Measurements from ENCODE around the gene MYG1.

Gene MYG1

GRCh38 chr12:53298164-53298563 lies 1.3 kb upstream of the MYG1 start:
- no peak for TF ChIP-seq ZNF274 (IDR thresholded peaks at IDR 0.05; ENCODE audit: low read depth, low read length)
- H3K4me3 ChIP-seq (ENCODE audit: low read length), result no peak overlapping the region

- H3K4me3 ChIP-seq (ENCODE audit: low read length), result peak overlapping the region; percentile 65; the same call in 1 of the 2 replicates
- TF ChIP-seq ZNF274 (IDR thresholded peaks at IDR 0.05; ENCODE audit: low read depth, low read length), result no peak
Measured at GRCh38 chr12:53299101-53299453, 418 bp upstream of the MYG1 start.

- TF ChIP-seq ZNF274 (IDR thresholded peaks at IDR 0.05; ENCODE audit: low read depth, low read length), result no peak
- peak overlapping the region; percentile 65 for H3K4me3 ChIP-seq (ENCODE audit: low read length)
Measured at GRCh38 chr12:53300187-53300586, 692 bp downstream of the MYG1 start.

GRCh38 chr12:53302903-53303302 lies 3.4 kb downstream of the MYG1 start:
- no peak for TF ChIP-seq ZNF274 (IDR thresholded peaks at IDR 0.05; ENCODE audit: low read depth, low read length)
- no peak overlapping the region for H3K4me3 ChIP-seq (ENCODE audit: low read length)

GRCh38 chr12:53306826-53307225 lies 7.3 kb downstream of the MYG1 start:
- no peak for TF ChIP-seq ZNF274 (IDR thresholded peaks at IDR 0.05; ENCODE audit: low read depth, low read length)

GRCh38 chr12:53308276-53308675 lies 8.8 kb downstream of the MYG1 start:
- no peak overlapping the region for H3K4me3 ChIP-seq (ENCODE audit: low read length)
- no peak for TF ChIP-seq ZNF274 (IDR thresholded peaks at IDR 0.05; ENCODE audit: low read depth, low read length)

More at GRCh38 chr12:53306826-53307225, 7.3 kb downstream of the MYG1 start:
- H3K4me3 ChIP-seq (ENCODE audit: low read length), result no peak overlapping the region

GRCh38 chr12:53313996-53314395 lies 14.5 kb downstream of the MYG1 start:
- no peak overlapping the region for H3K4me3 ChIP-seq (ENCODE audit: low read length)
- TF ChIP-seq ZNF274 (IDR thresholded peaks at IDR 0.05; ENCODE audit: low read depth, low read length), result no peak

GRCh38 chr12:53320352-53321195 lies 21.1 kb downstream of the MYG1 start:
- H3K4me3 ChIP-seq (ENCODE audit: low read length), result peak overlapping the region; percentile 77
- no peak for TF ChIP-seq ZNF274 (IDR thresholded peaks at IDR 0.05; ENCODE audit: low read depth, low read length)

GRCh38 chr12:53324113-53324778 lies 24.8 kb downstream of the MYG1 start:
- TF ChIP-seq ZNF274 (IDR thresholded peaks at IDR 0.05; ENCODE audit: low read depth, low read length), result no peak
- peak overlapping the region; percentile 70; the same call in 1 of the 2 replicates for H3K4me3 ChIP-seq (ENCODE audit: low read length)

GRCh38 chr12:53324779-53325510 lies 25.4 kb downstream of the MYG1 start:
- H3K4me3 ChIP-seq (ENCODE audit: low read length), result peak overlapping the region; percentile 70
- no peak for TF ChIP-seq ZNF274 (IDR thresholded peaks at IDR 0.05; ENCODE audit: low read depth, low read length)

GRCh38 chr12:53325511-53326061 lies 26.1 kb downstream of the MYG1 start:
- no peak for TF ChIP-seq ZNF274 (IDR thresholded peaks at IDR 0.05; ENCODE audit: low read depth, low read length)
- H3K4me3 ChIP-seq (ENCODE audit: low read length), result peak overlapping the region; percentile 70; the same call in 1 of the 2 replicates

GRCh38 chr12:53326460-53327185 lies 27.1 kb downstream of the MYG1 start:
- TF ChIP-seq ZNF274 (IDR thresholded peaks at IDR 0.05; ENCODE audit: low read depth, low read length), result no peak
- no peak overlapping the region for H3K4me3 ChIP-seq (ENCODE audit: low read length)

- H3K4me3 ChIP-seq (ENCODE audit: low read length), result no peak overlapping the region
- TF ChIP-seq ZNF274 (IDR thresholded peaks at IDR 0.05; ENCODE audit: low read depth, low read length), result no peak
Measured at GRCh38 chr12:53327435-53328042, 28.0 kb downstream of the MYG1 start.

Measured in GM08714 (cell line).